Measurements from ENCODE around the gene DUXB. TPM values are rescaled to one million over a fixed set of nuclear protein-coding genes. Genes with fewer than 3 reads are reported as not detected.

Gene DUXB
- total RNA-seq, 2 donors from 2014 or later, result not detected

DNA sequence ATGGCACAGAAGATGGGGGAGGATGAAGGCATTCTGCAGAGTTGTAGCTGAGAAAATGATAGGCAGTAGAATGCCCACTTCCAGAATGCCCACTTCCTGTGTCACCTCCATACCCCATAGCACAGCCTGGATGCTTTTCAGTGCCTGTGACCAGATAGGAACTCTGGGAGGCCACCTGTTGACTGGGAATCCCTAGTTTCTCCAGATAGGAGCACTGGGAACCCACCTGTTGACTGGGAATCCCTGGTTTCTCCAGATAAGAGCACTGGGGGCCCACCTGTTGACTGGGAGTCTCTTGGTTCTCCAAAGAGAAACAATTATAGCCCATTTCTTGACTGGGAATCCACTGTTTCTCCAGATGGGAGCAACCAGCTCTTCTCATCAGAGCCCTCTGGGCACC lies 13.4 kb upstream of the DUXB start:
- Histone ChIP-seq H3K4me3 (no peak overlapping the region), H3K9me3 (peaks cover 0 to 14% of the 10 kb centered on the region in 2 donors), H3K36me3 (no peaks in the 10 kb centered on the region), H3K27ac (no peak overlapping the region), H3K27me3 (no peaks in the 10 kb centered on the region), H3K4me1 (no peaks in the 10 kb centered on the region)
- TF ChIP-seq, protein P1, sequence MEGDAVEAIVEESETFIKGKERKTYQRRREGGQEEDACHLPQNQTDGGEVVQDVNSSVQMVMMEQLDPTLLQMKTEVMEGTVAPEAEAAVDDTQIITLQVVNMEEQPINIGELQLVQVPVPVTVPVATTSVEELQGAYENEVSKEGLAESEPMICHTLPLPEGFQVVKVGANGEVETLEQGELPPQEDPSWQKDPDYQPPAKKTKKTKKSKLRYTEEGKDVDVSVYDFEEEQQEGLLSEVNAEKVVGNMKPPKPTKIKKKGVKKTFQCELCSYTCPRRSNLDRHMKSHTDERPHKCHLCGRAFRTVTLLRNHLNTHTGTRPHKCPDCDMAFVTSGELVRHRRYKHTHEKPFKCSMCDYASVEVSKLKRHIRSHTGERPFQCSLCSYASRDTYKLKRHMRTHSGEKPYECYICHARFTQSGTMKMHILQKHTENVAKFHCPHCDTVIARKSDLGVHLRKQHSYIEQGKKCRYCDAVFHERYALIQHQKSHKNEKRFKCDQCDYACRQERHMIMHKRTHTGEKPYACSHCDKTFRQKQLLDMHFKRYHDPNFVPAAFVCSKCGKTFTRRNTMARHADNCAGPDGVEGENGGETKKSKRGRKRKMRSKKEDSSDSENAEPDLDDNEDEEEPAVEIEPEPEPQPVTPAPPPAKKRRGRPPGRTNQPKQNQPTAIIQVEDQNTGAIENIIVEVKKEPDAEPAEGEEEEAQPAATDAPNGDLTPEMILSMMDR (IDR thresholded peaks at IDR 0.05), result no peak
- no peak for DNase-seq (ENCODE audit: low spot score)

DNA sequence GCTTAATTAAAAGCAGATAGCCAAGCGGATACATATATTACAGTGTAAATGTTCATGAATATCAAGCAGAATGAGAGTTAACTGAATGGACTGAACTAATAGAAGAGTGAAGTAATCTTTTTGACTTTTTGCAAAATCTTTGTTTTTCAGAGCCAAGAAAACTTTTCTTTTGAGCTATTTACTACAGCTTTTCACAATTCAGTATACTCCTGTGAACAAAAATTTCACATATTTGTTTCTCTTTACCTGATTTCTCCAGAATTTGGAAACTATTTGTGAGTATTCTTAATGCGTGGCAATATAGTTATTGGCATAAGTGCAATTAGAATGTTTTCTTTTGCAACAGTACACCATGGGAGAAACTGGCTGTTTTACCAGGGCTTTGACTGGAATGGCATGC lies 9.1 kb upstream of the DUXB start:
- Histone ChIP-seq H3K4me3 (no peak overlapping the region), H3K4me1 (no peaks in the 10 kb centered on the region), H3K27ac (no peak overlapping the region), H3K27me3 (no peaks in the 10 kb centered on the region), H3K36me3 (no peaks in the 10 kb centered on the region), H3K9me3 (peaks cover 0 to 16% of the 10 kb centered on the region in 2 donors)
- TF ChIP-seq, protein P1 (IDR thresholded peaks at IDR 0.05), result no peak
- no peak for DNase-seq (ENCODE audit: low spot score)

DNA sequence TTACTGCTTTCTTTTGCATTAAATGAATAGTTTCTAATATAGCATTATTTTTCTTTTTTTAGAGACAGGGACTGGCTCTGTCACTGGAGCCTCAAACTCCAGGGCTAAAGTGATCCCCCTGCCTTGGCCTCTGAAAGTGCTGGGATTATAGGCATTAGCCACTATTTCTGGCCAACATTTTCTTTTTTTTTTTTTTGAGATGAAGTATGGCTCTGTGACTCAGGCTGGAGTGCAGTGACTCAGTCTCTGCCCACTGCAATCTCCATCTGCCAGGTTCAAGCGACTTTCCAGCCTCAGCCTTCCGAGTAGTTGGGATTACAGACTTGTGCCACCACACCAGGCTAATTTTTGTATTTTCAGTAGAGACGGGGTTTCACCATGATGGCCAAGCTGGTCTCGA lies 2.0 kb upstream of the DUXB start:
- Histone ChIP-seq H3K9me3 (no peaks in the 10 kb centered on the region), H3K27me3 (no peaks in the 10 kb centered on the region), H3K4me1 (no peaks in the 10 kb centered on the region), H3K36me3 (no peaks in the 10 kb centered on the region), H3K27ac (no peak overlapping the region), H3K4me3 (no peak overlapping the region)
- TF ChIP-seq, protein P1 (IDR thresholded peaks at IDR 0.05), result no peak
- DNase-seq (ENCODE audit: low spot score), result no peak

DNA sequence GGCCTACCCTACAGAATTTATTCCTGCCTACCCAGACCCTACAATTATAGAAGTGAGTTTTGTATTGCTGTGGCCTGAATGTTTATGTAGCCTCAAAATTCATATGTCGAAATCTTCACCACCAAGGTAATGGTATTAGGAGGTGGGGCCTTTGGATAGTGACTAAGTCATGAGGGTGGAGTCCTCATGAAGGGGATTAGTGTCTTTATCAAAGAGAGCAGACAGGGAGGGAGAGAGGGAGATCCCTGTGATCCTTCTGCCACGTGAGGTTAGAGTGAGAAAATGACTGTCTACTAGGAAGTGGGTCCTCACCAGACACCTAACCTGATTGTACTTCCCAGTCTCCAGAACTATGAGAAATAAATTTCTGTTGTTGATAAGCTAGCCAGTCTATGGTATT lies 981 bp upstream of the DUXB start:
- TF ChIP-seq, protein P1 (IDR thresholded peaks at IDR 0.05), result no peak
- H3K36me3 ChIP-seq, result no peaks in the 10 kb centered on the region
- DNase-seq (ENCODE audit: low spot score), result no peak
- no peak overlapping the region for H3K27ac ChIP-seq
- H3K27me3 ChIP-seq, result no peaks in the 10 kb centered on the region
- no peaks in the 10 kb centered on the region for H3K9me3 ChIP-seq
- H3K4me1 ChIP-seq, result no peaks in the 10 kb centered on the region
- no peak overlapping the region for H3K4me3 ChIP-seq

DNA sequence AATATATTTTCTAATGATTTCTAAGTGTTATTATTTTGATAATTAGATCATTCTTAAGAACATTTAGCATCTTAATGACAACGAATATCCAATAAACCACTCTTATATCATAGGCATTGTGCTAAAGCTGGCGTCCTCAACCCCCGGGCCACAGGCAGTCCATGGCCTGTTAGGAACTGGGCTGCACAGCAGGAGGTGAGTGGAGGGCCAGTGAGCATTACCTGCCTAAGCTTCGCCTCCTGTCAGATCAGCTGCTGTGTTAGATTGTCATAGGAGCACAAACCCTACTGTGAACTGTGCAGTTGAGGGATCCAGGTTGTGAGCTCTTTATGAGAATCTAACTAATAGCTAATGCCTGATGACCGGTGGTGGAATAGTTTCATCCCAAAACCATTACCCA lies 3.7 kb downstream of the DUXB start:
- no peaks in the 10 kb centered on the region for H3K4me1 ChIP-seq
- no peak overlapping the region for H3K27ac ChIP-seq
- DNase-seq (ENCODE audit: low spot score), result no peak
- no peaks in the 10 kb centered on the region for H3K36me3 ChIP-seq
- no peak overlapping the region for H3K4me3 ChIP-seq
- H3K9me3 ChIP-seq, result no peaks in the 10 kb centered on the region
- no peaks in the 10 kb centered on the region for H3K27me3 ChIP-seq
- TF ChIP-seq, protein P1 (IDR thresholded peaks at IDR 0.05), result no peak

DNA sequence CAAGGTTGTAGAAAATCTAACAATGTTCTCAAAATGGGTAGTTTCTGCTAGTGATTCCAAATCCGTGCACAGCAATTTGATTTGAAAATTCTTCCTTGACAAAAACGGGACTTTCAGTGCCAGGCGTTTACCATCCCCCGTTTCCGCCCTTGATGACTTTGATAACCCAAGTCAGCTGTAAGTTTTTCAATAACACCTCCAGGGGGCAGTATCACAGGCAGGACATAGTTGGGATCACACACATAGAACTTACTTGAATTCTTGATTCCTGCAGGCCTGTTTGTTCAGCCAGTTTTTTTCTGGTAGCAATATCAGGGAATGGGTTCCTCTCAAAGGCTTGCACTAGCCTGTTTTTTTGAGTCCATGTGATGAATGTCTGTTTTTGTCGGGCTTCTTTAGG lies 5.6 kb downstream of the DUXB start:
- DNase-seq (ENCODE audit: low spot score), result no peak
- H3K4me1 ChIP-seq, result no peaks in the 10 kb centered on the region
- H3K4me3 ChIP-seq, result no peak overlapping the region
- H3K36me3 ChIP-seq, result no peaks in the 10 kb centered on the region
- H3K27ac ChIP-seq, result no peak overlapping the region
- H3K9me3 ChIP-seq, result no peaks in the 10 kb centered on the region
- H3K27me3 ChIP-seq, result no peaks in the 10 kb centered on the region
- TF ChIP-seq, protein P1 (IDR thresholded peaks at IDR 0.05), result no peak
